Tibial nerve (tissue), 4 donors: Measurements from ENCODE around the gene NFE2L2. TPM values are rescaled to one million over a fixed set of nuclear protein-coding genes. Genes with fewer than 3 reads are reported as not detected.

Source experiments
- DNase-seq, 2 donors: peaks; one replicate each; pipeline ENCODE4 v3.0.0-alpha.2; 2019; ENCODE audit warnings: low spot score in 2 of 2
- H3K27ac ChIP-seq, 4 donors: fragments of 200-600 bp; sonication (generic) in 3 of 4; one replicate each; pipeline ENCODE4 v1.5.1; 2017 to 2019; ENCODE audit warnings: mild to moderate bottlenecking in 1 of 4
- H3K27me3 ChIP-seq, 2 donors: fragments of 200-600 bp; sonication (generic) in 1 of 2; one replicate each; pipeline versions ENCODE4 v1.5.1 to v1.6.0; 2017 to 2019
- H3K36me3 ChIP-seq, 3 donors: fragments of 200-600 bp; sonication (generic); one replicate each; pipeline ENCODE4 v1.5.1; 2018 to 2019
- H3K4me1 ChIP-seq, 4 donors: fragments of 200-600 bp; sonication (generic) in 3 of 4; one replicate each; pipeline ENCODE4 v1.5.1; 2017 to 2019
- H3K4me3 ChIP-seq, 4 donors: fragments of 200-600 bp; sonication (generic) in 3 of 4; one replicate each; pipeline ENCODE4 v1.5.1; 2017 to 2019; ENCODE audit warnings: mild to moderate bottlenecking in 1 of 4, moderate library complexity in 1 of 4
- H3K9me3 ChIP-seq, 4 donors: fragments of 200-600 bp; sonication (generic) in 3 of 4; one replicate each; pipeline ENCODE4 v1.5.1; 2017 to 2019
- CTCF ChIP-seq, 5 experiments: fragments of 200-600 bp in 3 of 5; fragments of 450-650 bp in 2 of 5; sonication (generic) in 3 of 5; IDR thresholded peaks; one replicate each; pipeline ENCODE4 v1.5.1; 2016 to 2019; ENCODE audit warnings: antibody characterized with exemption in 5 of 5, mild to moderate bottlenecking in 3 of 5, moderate library complexity in 2 of 5
- EP300 ChIP-seq, 2 donors: sonication (generic); formaldehyde crosslinking; IDR thresholded peaks; one replicate each; pipeline ENCODE4 v1.6.1; 2017; ENCODE audit warnings: antibody characterized with exemption in 2 of 2, mild to moderate bottlenecking in 1 of 2
- POLR2A ChIP-seq, 2 donors: fragments of 450-650 bp; IDR thresholded peaks; one replicate each; pipeline ENCODE4 v1.6.1; 2017; ENCODE audit warnings: antibody characterized with exemption in 2 of 2, mild to moderate bottlenecking in 2 of 2, moderate library complexity in 2 of 2
- WGBS, 2 donors: methylation state at CpG; one replicate each; pipeline ENCODE4 v1.1.5; 2018; 5-methylcytosine and 5-hydroxymethylcytosine counted together
- total RNA-seq, 4 donors: library from RNA; depleted of rRNA; stranded (reverse); fragments of >200 nt; gene quantifications; one replicate each; pipeline ENCODE4 v1.1.0, GENCODE V29; 2016

Gene NFE2L2
- total RNA-seq, 4 donors from 2014 or later: 112 to 164 (median 145) TPM

GRCh38 chr2:177217247-177217843, 47.2 kb downstream of the NFE2L2 start:
- no peak for DNase-seq
- Histone ChIP-seq H3K4me1 (peaks cover 0 to 78% (median 29%) of the 10 kb centered on the region in 4 donors), H3K27me3 (no peaks in the 10 kb centered on the region), H3K4me3 (no peak overlapping the region), H3K9me3 (no peaks in the 10 kb centered on the region), H3K36me3 (peaks cover 10 to 76% (median 23%) of the 10 kb centered on the region in 3 donors), H3K27ac (no peak overlapping the region)
- WGBS, 2 donors: 86% methylated on average over 5 of the region's 5 CpGs
- no peak for TF ChIP-seq POLR2A (IDR thresholded peaks at IDR 0.05)
- TF ChIP-seq EP300 (IDR thresholded peaks at IDR 0.05): no peak
- no peak for TF ChIP-seq CTCF (IDR thresholded peaks at IDR 0.05)

GRCh38 chr2:177212891-177213856, 51.4 kb downstream of the NFE2L2 start:
- Histone ChIP-seq H3K27ac (peak overlapping the region; percentile 99 to 100 (median 100)), H3K36me3 (peaks cover 0 to 37% (median 12%) of the 10 kb centered on the region in 3 donors), H3K4me1 (peaks cover 0 to 58% (median 28%) of the 10 kb centered on the region in 4 donors), H3K27me3 (no peaks in the 10 kb centered on the region), H3K4me3 (peak overlapping the region; percentile 86 to 99 (median 93)), H3K9me3 (no peaks in the 10 kb centered on the region)
- peak in 1 of 2 donors; percentile 71 for TF ChIP-seq EP300 (IDR thresholded peaks at IDR 0.05)
- peak in 2 of 5 experiments; percentile 15 to 26 for TF ChIP-seq CTCF (IDR thresholded peaks at IDR 0.05)
- no peak for TF ChIP-seq POLR2A (IDR thresholded peaks at IDR 0.05)
- DNase-seq: peak; percentile 91 to 95
- WGBS, 2 donors: 0% methylated on average over 50 to 66 of the region's 74 CpGs

GRCh38 chr2:177212106-177212890, 52.2 kb downstream of the NFE2L2 start, which contains the start of gene HNRNPA3:
Gene HNRNPA3, plus strand, starts transcription at chr2:177212794. Its CDS starts 6 bp downstream, at chr2:177212800.
- DNase-seq: peak; percentile 98
- TF ChIP-seq CTCF (IDR thresholded peaks at IDR 0.05) (peak in 4 of 5 experiments; percentile 9 to 61 (median 28)), POLR2A (IDR thresholded peaks at IDR 0.05) (peak; percentile 93 to 96), EP300 (IDR thresholded peaks at IDR 0.05) (peak; percentile 85 to 100)
- peaks cover 0 to 49% (median 28%) of the 10 kb centered on the region in 4 donors for H3K4me1 ChIP-seq
- no peaks in the 10 kb centered on the region for H3K27me3 ChIP-seq
- H3K4me3 ChIP-seq: peak within 1 kb of the TSS; percentile 86 to 99 (median 93)
- 0 to 1% methylated on average over 48 to 73 of the region's 74 CpGs for WGBS, 2 donors
- H3K36me3 ChIP-seq: peaks cover 0 to 28% (median 11%) of the 10 kb centered on the region in 3 donors
- H3K9me3 ChIP-seq: no peaks in the 10 kb centered on the region
- H3K27ac ChIP-seq: peak within 1 kb of the TSS; percentile 99 to 100 (median 100)

GRCh38 chr2:177211576-177212105, 52.9 kb downstream of the NFE2L2 start:
- 8 to 10% methylated on average over 6 of the region's 6 CpGs for WGBS, 2 donors

More at GRCh38 chr2:177211576-177212105, 52.9 kb downstream of the NFE2L2 start:
- H3K9me3 ChIP-seq: no peaks in the 10 kb centered on the region
- H3K27ac ChIP-seq: peak overlapping the region; percentile 98 to 100 (median 99)
- H3K4me1 ChIP-seq: peaks cover 0 to 42% (median 25%) of the 10 kb centered on the region in 4 donors
- DNase-seq: no peak
- H3K27me3 ChIP-seq: no peaks in the 10 kb centered on the region
- H3K4me3 ChIP-seq: peak overlapping the region; percentile 40 to 91 (median 68)
- TF ChIP-seq EP300 (IDR thresholded peaks at IDR 0.05) (no peak), POLR2A (IDR thresholded peaks at IDR 0.05) (no peak), CTCF (IDR thresholded peaks at IDR 0.05) (no peak)
- peaks cover 0 to 21% (median 6%) of the 10 kb centered on the region in 3 donors for H3K36me3 ChIP-seq
